GM10266 (cell line): ENCODE measurements around the gene MED8.
A peak's percentile ranks its signal among the peaks of the same experiment; 100 is the strongest.

Experiments used
- DNase-seq: peaks from one replicate; pipeline ENCODE4 v3.0.0; 2012; ENCODE audit errors: extremely low spot score
- TF ChIP-seq, protein P1 (sequence below): IDR thresholded peaks from 2 replicates; pipeline ENCODE4 v1.5.1; 2012; ENCODE audit warnings: mild to moderate bottlenecking, low read depth; ENCODE audit not compliant: control insufficient read depth, insufficient read depth; ENCODE audit errors: missing control alignments

The MED8 gene

DNA sequence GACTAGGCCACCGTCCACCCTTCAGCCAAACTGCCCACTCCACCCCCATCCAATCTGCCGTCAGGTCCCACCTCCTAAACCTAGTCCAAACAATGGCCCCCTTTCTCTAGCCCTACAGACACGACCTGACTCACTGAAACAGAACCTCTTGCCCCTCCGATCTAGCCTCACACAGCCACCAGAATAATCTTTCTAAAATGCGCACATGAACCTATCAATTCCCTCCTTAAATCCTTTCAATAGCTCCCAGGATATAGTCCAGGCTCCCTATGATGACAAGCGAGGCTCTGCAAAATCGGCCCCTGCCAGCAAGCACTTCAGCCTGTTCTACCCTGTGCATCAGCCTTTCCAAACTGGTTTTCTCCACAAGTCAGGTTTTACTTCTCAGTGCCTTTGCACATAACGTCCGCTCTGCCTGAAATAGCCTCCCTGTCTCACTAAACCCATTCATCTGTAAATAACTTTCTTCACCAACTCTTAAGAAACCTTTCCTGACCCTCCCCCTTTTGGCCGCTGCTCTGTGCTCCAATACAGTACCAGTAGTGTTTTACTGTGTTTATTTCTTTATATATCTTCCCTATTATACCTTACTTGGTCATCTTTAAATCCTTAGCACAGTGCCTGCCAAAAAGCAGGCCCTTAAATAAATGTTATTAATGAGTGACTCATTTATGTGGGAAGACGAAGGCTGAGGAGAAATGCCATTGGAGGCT is 39.9 kb downstream of the MED8 start:
- TF ChIP-seq, protein P1, sequence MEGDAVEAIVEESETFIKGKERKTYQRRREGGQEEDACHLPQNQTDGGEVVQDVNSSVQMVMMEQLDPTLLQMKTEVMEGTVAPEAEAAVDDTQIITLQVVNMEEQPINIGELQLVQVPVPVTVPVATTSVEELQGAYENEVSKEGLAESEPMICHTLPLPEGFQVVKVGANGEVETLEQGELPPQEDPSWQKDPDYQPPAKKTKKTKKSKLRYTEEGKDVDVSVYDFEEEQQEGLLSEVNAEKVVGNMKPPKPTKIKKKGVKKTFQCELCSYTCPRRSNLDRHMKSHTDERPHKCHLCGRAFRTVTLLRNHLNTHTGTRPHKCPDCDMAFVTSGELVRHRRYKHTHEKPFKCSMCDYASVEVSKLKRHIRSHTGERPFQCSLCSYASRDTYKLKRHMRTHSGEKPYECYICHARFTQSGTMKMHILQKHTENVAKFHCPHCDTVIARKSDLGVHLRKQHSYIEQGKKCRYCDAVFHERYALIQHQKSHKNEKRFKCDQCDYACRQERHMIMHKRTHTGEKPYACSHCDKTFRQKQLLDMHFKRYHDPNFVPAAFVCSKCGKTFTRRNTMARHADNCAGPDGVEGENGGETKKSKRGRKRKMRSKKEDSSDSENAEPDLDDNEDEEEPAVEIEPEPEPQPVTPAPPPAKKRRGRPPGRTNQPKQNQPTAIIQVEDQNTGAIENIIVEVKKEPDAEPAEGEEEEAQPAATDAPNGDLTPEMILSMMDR = no peak

DNA sequence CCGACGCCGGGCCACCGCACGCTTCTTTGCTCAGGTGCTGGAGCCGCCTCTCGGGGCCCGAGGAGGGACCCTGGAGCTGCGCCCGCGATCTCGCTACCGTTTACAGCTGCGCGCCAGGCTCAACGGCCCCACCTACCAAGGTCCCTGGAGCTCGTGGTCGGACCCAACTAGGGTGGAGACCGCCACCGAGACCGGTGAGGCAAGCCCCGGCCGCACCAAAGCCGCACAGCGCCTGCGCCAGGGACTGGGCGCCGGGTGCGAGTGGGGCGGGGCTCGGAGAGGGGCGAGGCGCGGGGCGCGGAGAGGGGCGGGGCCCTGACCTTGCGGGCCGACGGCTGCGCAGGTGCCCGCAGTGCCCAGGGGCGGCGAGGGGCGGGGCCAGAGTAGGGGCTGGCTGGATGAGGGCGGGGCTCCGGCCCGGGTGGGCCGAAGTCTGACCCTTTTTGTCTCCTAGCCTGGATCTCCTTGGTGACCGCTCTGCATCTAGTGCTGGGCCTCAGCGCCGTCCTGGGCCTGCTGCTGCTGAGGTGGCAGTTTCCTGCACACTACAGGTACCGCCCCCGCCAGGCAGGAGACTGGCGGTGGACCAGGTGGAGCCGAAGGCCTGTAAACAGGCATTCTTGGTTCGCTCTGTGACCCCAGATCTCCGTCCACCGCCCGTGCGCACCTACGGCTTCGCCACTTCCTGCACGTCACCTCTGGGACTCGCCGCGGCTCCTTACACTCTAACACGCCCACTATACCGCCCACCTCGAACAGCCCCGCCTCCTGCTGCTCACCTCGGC is 40.6 kb downstream of the MED8 start:
- DNase-seq = peak; percentile 81

More for the DNA sequence above, 39.9 kb downstream of the MED8 start:
- no peak for DNase-seq

GRCh38 chr1:43348343-43348808 is 41.2 kb downstream of the MED8 start:
- TF ChIP-seq, protein P1 = no peak
- no peak for DNase-seq

More for the DNA sequence above, 40.6 kb downstream of the MED8 start:
- TF ChIP-seq, protein P1 = no peak

DNA sequence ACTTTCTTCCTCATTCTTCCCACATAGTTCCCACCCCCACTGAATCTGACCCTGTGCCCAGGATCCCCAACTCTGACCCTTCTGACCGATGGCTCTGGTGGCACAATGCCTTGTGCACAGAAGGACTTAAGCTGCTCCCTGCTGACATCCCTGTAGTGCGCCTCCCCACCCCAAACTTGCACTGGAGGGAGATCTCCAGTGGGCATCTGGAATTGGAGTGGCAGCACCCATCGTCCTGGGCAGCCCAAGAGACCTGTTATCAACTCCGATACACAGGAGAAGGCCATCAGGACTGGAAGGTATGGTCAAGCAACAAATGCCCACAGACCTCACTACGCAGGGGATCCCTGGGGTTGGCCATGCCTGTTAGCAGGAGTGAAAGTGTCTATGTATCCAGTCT is 43.0 kb downstream of the MED8 start:
- TF ChIP-seq, protein P1 = no peak
- no peak for DNase-seq

DNA sequence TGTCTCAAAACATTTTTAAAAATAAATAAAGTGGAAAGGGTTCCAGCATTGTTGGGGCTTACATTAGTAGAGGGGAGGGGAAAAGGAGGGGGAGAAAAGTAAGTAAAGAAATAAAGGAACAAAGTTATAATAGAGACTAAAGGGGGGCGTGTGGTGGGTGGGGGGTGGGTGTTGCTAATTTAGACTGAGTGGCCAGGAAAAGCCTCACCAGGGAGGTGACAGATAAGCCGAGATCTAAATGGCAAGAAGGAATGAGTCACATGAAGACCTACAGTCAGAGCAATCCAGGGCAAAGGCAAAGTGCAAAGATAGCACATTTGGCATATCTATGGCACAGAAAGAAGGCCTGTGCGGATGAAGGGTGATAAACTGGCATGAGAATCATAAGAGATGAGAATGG is 44.5 kb downstream of the MED8 start:
- TF ChIP-seq, protein P1 = no peak
- DNase-seq = no peak

GRCh38 chr1:43344267-43344850 is 45.2 kb downstream of the MED8 start:
- DNase-seq = no peak
- TF ChIP-seq, protein P1 = no peak
